NCI-H1694 (cell line): ENCODE data around the gene STAMBPL1.

Source experiments
- DNase-seq: peaks from one replicate; lab custom pipeline; 2025; lab: John Stamatoyannopoulos, UW

Gene STAMBPL1

DNA sequence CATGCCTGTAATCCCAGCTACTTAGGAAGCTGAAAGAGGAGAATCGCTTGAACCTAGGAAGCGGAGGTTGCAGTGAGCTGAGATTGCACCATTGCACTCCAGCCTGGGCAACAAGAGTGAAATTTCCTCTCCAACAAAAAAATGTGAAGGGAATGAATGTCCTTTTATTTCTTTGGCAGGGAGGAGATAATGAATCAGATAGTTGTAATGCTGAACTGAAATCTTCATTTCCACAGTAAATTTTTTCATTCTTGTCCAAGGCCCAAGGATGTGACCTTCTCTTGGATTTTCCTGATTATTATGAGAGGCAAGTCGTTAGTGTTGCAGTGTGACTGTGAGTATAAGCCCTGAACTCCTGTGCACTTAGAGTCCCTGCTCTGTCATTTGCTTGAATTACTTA is 13.6 kb downstream of the STAMBPL1 start:
- DNase-seq = no peak

DNA sequence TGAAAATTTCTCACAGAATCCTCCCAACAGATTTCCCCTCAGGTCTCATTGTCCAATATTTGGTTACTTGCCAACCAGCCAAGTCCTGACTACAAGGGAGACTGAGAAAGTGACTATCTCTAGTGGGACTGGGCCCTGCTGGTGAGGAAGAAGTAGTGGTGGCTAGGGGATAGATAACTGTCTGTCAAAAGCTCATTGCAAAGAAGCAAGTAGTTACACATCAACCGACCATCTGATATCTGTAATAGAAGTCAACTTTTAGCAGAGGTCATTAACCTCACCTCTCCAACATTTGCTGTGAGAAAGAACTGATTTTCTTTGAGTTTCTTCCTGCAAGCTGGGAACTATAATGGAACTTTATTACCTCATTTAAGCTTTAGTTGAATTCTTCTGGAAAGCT is 15.2 kb downstream of the STAMBPL1 start:
- no peak for DNase-seq

DNA sequence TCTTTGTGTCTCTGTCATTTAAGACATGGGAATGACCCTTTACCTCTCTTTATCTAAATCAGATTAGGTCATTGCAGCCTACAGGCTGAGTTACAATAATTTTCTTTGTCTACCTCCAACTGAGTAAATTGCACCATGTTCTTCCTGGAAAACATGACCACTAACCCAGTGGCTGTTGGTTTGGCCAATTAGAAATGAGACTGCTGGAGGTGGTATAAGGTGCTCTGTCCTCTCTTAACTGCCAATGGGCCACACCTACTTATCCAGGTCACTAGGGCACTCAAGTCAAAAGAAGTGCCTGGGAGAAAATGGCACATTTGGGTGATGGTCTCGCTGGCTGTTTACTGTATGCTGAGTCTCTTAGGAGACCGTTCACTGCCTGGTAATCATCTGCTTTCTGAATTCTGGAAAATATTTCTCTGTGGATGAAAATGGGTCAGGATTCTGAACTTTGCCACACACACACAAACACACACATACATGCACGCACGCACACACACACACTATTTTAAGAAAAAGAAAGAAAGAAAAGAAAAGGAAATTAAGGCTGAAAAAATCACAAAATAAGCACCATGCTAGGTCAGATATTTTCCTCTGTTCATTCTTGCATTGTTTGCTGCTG is 16.4 kb downstream of the STAMBPL1 start:
- DNase-seq = no peak

- no peak for DNase-seq
Observed at GRCh38 chr10:88896994-88897853, 17.2 kb downstream of the STAMBPL1 start.

GRCh38 chr10:88898727-88899126 is 18.7 kb downstream of the STAMBPL1 start:
- no peak for DNase-seq

- no peak for DNase-seq
Observed at GRCh38 chr10:88899886-88900285, 19.8 kb downstream of the STAMBPL1 start.

- no peak for DNase-seq
Observed at GRCh38 chr10:88901206-88901983, 21.4 kb downstream of the STAMBPL1 start.

GRCh38 chr10:88901984-88902789 is 22.1 kb downstream of the STAMBPL1 start:
- no peak for DNase-seq

- no peak for DNase-seq
Observed at GRCh38 chr10:88903715-88904114, 23.7 kb downstream of the STAMBPL1 start.

- DNase-seq = no peak
Observed at GRCh38 chr10:88906921-88907320, 26.9 kb downstream of the STAMBPL1 start.

- no peak for DNase-seq
Observed at GRCh38 chr10:88908194-88908593, 28.1 kb downstream of the STAMBPL1 start.

DNA sequence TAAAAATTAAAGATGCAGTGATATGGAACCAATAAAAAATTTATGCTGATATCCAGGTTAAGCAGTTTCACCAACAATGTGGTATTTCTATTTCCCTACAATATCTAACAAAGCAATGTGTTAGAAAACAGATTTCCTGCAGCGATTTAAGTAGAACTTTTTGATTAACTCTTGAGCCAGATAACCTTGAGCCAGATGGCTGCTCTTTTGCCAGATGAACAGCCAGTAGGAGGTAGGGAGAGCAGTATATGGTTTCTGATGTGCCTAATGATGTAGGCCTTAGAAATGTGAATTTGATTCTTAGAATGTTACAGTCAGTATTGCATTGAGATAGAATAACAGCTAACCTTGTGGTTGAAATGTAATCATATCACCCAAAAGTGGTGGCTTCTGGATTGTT is 31.1 kb downstream of the STAMBPL1 start:
- DNase-seq = no peak

- no peak for DNase-seq
Observed at GRCh38 chr10:88911851-88912250, 31.8 kb downstream of the STAMBPL1 start.

DNA sequence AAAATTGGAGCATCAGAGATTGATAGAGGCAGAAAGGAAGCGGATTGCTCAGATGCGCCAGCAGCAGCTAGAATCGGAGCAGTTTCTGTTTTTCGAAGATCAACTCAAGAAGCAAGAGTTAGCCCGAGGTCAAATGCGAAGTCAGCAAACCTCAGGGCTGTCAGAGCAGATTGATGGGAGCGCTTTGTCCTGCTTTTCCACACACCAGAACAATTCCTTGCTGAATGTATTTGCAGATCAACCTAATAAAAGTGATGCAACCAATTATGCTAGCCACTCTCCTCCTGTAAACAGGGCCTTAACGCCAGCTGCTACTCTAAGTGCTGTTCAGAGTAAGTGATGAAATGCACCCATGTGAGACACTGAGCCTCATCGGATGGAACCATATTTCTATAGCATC is 33.1 kb downstream of the STAMBPL1 start:
- DNase-seq = peak; percentile 84

DNA sequence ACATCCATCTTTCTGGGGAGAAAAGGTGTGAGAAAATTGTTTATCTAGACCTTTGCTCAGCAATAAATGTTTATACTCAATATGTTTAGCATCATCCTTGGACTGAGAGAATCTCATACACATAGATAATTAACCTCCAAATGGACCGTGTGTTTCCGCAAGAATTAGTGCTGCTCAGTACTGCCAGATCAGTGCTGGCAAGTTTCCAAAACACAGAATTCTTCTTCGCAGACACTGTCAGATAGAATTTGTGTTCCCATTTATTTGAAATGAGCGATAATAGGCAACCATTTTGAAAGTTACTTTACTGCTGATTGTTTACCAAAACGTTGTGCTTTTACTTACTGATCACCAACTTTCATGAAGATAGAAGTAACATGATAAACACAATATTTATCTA is 33.7 kb downstream of the STAMBPL1 start:
- peak; percentile 59 for DNase-seq

- DNase-seq = no peak
Observed at GRCh38 chr10:88915781-88916180, 35.7 kb downstream of the STAMBPL1 start.

DNA sequence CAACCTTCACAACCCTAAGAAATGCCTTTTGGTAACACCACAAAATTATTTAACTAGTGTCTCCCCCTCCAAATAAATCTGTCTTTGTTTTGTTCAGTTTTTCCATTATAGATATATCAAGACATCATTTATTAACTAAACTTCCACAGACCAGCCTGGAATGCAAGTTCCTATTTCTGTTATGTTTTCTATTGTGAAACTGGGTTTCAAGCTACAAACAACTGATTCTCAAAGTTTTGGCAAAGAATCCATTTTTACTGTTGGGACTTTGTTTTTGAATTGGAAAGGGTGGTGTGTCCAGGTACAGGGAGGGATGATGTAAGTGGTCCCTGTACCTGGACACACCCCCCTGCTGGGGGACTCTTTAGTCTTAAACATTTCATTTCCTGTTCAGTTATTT is 36.2 kb downstream of the STAMBPL1 start:
- no peak for DNase-seq

- no peak for DNase-seq
Observed at GRCh38 chr10:88916986-88917385, 36.9 kb downstream of the STAMBPL1 start.

GRCh38 chr10:88918191-88918905 is 38.3 kb downstream of the STAMBPL1 start:
- no peak for DNase-seq

- no peak for DNase-seq
Observed at GRCh38 chr10:88919041-88919440, 39.0 kb downstream of the STAMBPL1 start.

DNA sequence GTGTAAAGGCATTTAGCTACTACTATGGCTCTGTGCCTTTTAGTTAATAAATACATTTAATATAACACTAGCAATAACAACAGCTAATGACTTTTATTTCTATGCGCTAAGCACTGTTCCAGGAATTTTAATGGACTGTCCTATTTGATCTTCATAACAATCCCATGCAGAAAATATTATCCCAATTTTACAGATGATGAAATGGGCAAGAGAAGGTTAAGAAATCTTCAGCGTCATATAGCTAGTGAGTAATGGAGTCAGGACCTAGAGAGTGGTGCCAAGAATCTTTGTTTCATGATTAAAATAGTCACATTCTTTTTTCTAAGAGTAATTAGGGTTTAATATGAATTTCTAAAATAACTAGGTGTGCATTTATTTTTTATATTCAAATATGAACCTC is 40.2 kb downstream of the STAMBPL1 start:
- no peak for DNase-seq
